AG09319 (cell line): Measurements from ENCODE around the gene MFAP3.

ENCODE experiments used
- DNase-seq: peaks from one replicate; pipeline ENCODE4 v3.0.0-alpha.2; 2010; ENCODE audit warnings: low read depth; ENCODE audit errors: extremely low read depth
- CTCF ChIP-seq: IDR thresholded peaks from 2 replicates; pipeline ENCODE4 v1.5.1; 2011; ENCODE audit warnings: low read depth, mild to moderate bottlenecking, inconsistent platforms, low read length, moderate library complexity

The MFAP3 gene

GRCh38 chr5:154038707-154039457, at the start of gene MFAP3, which contains the start of gene FAM114A2:
Gene MFAP3, plus strand, starts transcription at chr5:154038967. Its CDS starts 10,756 bp downstream, at chr5:154049723.
Gene FAM114A2, minus strand, starts transcription at chr5:154038910. Its CDS starts 3,957 bp downstream, at chr5:154034953.
- peak; percentile 41 for DNase-seq
- TF ChIP-seq CTCF, result no peak

- no peak for TF ChIP-seq CTCF
- DNase-seq, result no peak
Measured at GRCh38 chr5:153991168-153991567, 47.6 kb upstream of the MFAP3 start.

- no peak for TF ChIP-seq CTCF
- no peak for DNase-seq
Measured at GRCh38 chr5:153998010-153998409, 40.8 kb upstream of the MFAP3 start.

DNA sequence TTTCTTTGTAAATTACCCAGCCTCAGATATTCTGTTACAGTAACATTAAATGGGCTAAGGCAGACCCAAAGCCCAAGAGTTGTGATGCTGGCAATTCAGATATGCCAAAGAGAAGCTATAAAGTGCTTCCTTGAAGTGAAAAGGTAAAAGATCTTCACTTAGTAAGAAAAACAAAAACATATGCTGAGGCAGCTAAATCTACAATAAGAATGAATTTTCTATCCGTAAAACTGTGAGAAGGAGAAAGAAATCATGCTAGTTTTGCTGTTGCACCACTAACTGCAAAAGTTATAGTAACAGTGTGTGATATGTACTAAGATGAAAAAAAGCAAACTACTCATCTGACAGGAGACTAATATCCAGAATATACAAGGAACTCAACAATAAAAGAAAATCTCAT, 40.0 kb upstream of the MFAP3 start:
- TF ChIP-seq CTCF, result no peak
- no peak for DNase-seq

DNA sequence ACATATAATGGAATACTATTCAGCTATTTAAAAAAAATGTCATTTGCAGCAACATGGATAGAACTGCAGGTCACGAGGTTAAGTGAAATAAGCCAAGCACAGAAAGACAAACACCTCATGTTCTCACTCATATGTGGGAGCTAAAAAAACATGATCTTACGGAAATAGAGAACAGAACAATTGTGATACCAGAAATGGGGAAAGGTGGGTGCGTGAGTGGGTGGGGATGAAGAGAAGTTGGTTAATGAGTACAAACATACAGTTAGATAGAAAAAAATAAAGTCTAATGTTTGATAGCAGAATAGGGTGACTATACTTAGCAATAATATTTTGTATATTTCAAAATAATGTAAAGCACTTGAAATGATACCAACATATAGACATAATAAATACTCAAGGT, 38.8 kb upstream of the MFAP3 start:
- no peak for DNase-seq
- no peak for TF ChIP-seq CTCF

- no peak for DNase-seq
- no peak for TF ChIP-seq CTCF
Measured at GRCh38 chr5:154000703-154001102, 38.1 kb upstream of the MFAP3 start.

DNA sequence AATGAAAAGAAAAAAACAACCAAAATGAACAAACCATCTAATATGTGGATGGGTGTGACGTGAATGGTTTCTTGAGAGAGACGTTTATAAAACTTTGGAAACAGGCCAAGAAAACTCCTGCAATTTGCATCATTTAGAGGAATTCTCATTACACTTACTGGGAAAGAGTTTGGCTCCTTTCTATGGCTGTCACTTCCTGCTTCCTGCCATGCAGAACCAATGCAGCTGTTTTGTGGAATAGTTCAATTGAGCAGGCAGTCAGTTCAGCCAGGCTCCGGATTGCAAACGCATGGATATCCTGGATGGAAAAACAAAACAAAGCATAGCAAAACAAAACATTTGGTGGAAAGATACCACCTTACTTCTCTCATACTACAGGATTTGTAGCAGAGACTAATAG, 36.7 kb upstream of the MFAP3 start:
- DNase-seq, result peak; percentile 28
- TF ChIP-seq CTCF, result no peak
